HG03575 (cell line): ENCODE data around the gene UBE2E1.
"Not testable (repeated sequence)": the region's sequence is repeated elsewhere in the genome, so short reads cannot be mapped to it uniquely, and the experiment has no call there.

Experiments used
- ATAC-seq: cut with Tn5 transposase; IDR thresholded peaks from one replicate; pipeline ENCODE4 v1.9.1; 2021; ENCODE audit not compliant: unreplicated experiment, insufficient number of reproducible peaks, low FRiP score; ENCODE audit errors: extremely low read depth

UBE2E1 gene

DNA sequence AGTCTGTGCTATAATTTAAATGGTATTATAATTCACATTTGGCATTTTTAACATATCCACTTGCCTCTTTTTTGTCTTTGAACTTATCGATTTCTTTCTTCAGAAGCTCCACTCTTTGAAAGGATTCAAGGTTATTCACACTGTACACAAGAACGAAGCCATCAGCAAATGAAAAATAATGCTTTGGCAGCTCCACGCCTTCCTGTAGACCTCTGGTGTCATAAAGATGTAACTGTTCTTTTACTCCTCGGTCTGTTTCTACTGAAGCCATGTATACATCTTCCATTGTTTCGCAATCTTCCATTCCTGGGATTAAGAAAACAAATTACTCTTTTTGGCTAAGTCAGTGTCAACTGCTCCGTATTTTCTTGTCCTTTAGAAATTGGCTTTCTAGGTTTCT, 95.0 kb downstream of the UBE2E1 start:
- ATAC-seq = no peak

DNA sequence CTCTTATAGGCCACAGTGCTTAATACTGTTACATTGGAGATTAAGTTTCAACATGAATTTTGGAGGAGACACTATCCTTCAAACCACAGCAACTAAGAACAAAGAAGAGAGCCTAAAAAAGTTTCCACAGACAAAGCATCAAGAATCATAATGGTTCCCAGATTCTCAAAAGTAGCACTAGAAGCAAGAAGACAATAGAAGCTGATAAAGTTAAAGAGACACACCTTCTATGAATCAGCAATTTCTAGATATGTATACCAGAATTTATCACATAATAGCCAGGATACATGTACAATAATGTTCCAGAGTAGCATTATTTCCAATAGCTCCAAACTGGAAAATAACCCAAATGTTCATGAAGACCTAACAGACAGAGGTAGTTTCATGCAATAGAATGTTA, 98.8 kb downstream of the UBE2E1 start:
- no peak for ATAC-seq

DNA sequence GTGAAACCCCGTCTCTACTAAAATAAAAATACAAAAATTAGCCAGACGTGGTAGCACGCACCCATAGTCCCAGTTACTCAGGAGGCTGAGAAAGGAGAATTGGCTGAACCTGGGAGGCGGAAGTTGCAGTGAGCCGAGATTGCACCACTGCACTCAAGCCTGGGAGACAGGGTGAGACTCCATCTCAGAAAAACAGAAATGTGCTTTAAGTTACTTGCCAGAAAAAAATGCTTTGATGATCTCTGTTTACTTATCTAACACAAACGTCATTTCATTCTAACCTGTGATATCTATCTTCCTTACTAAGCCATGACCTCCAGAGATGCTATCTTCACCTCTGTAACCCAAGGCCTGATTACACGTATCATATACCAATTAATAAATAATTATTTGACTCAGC, 103.6 kb downstream of the UBE2E1 start:
- no peak for ATAC-seq

DNA sequence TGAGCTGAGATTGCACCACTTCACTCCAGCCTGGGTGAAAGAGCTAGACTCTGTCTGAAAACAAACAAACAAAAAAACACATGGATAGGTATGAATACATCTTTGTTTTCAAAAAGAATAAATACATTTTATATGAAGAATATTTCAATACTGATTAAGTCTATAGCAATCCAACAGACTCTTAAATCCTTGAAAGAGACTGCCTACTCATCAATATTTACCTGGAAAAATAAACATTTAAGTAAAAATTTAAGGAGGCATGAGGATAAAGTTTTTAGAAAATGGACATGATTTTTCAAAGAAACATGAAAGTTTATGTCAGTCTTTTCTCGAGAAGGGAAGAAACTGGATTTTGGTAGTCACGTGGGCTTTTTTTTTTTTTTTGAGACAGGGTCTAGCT, 105.6 kb downstream of the UBE2E1 start:
- no peak for ATAC-seq

DNA sequence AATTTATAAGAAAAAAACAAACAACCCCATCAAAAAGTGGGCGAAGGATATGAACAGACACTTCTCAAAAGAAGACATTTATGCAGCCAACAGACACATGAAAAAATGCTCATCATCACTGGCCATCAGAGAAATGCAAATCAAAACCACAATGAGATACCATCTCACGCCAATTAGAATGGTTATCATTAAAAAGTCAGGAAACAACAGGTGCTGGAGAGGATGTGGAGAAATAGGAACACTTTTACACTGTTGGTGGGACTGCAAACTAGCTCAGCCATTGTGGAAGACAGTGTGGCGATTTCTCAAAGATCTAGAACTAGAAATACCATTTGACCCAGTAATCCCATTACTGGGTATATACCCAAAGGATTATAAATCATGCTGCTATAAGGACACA, 106.6 kb downstream of the UBE2E1 start:
- ATAC-seq = not testable (repeated sequence)

DNA sequence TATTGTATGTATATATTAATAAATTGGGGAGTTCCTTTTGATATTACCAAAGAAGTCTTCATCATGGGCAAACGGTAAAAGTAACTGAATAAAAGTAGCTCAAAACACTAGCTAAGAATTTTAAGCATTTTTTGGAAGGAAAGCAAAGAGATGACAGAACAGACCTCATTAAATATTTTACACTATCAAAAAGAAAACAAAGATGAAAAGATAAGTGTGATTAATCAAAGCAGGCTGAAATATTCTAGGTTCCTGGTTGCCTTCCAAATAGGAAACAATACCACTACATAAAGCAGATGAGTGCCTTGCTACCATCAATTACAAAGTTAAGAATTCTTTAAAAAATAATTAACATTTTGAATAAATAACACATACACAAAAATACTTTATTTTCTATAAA, 107.4 kb downstream of the UBE2E1 start:
- ATAC-seq = no peak

DNA sequence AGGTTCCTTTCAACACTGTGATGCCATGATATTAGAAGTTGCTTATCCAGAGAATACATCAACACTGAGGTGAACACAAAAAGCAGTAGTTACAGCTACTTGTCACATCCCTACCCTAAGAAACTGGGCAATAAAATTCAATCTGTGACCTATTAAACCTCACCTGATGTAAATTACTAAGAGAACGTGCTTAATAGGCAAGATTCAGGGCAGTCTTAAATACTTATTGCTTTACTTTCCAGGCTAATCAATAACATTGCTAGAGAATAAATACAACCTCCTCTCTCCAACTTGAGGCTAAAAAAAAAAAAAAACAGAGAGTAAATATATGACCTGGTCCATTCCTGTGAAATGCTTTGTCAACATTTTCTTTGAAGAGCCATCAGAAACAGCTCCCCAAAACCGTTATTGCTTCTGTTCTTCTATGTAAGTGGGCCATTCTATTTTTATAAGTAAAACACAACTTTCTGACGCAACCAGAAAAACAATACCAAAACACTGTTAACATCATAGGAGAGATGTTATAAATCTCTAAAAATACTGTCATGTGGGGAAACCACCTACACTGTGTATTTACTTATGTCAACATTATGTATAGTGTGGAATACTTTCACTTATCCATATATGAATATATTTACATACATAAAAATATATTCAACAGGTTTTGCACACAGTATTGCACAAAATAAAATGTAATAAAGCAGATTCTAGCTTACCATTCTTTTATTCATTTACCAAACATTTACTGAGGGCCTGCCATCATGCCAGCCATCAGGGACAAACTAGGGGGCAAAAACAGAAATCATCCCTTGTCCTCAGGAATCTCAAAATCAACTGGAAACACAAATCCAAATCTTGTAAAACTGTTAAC, 108.4 kb downstream of the UBE2E1 start:
- ATAC-seq = no peak

DNA sequence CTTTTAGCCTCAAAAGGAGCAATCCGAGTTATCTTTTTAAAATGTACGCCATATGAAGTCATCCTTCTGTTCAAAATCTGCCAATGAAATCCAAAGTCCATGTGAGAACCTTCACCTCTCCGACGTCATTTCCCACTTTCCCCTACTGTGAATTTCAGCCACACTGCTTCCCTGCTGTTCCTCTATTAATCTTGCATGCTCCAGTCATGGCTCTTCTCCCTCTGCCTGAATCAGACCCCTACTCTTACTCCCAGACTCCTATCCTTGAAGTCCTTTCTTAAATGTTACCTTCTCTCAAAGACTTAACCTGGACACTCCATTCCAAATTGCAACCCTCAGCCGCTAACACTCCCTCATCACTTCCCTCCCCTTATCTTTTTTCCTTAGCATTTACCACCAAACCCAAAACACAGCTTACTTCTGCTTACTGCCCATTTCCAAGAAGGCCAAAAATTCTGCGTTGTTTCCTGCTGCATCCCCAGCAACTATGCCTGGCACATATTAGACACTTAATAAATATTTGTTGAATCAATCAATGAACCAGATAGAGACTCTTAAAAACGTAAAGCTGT, 109.9 kb downstream of the UBE2E1 start:
- no peak for ATAC-seq

DNA sequence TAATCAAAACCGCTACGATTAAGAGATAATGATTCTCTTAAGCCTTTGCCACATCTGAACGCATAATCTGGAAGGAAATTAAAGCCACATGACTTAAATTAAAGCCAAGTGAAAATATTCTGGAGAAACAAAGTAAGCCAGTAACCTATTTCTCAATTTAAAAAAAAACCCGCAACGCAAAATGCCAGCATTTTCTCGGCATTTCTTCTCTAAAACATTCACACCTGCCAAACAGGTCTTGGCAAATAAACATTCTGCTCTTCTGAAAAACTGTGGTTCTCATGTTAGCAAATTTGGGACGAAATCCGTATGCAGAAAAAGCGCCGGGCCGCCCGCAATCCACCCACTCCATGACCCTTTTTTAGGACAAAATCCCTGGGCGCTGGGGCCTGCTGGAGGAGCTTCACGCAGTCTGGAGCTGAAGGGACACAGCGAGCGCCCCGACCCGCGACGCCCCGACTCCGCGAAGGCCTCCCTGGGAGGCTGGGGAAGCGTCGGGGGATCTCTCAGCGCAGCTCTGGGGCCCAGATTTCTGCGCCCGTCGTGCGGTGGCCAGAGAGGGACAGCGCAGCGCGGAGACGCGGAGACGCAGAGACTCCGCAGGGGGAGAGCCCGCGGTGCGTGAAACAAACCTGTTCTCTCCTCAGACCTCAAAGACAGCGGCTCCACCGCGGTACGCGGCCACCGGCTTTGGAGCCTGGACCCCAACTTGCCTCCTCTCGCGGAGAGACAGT, 110.6 kb downstream of the UBE2E1 start:
- peak; percentile 24 for ATAC-seq

DNA sequence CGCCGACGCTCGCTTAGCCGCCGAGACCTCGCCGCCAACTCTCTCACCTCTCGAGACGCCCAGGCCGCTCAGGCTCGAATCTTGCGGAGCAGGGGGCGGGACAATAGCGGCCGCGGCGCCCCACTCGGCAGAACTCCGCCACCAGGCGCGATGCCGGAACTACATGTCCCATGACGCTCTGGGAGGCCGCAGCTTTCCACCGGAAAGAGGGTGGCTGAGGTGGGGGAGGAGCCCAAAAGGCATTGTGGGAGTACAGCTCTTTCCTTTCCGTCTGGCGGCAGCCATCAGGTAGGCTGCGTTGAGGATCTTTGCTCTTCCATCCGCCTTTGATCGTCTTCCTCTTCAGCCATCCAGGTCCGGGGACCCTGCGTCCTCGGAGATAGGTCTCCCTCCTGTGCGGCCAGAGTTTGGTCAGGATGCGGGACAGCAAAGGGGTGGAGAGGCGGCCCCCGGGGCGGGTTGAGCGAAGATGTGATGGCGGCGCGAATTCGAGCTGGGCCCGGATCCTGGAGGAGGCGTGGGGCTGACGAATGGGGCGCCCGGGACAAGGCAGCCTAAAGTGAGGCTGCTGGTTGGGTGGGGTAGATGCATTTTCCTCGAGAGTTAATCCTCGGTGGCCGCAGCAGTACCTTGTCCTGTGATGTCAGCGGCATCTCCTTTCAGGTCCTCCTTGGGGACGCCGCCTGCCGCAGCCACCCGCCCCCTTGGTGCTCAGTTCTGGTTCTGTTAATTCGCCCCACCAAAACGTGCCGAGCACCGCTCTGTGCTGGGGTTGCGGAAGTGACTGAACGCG, 111.3 kb downstream of the UBE2E1 start, which contains the start of the genes NKIRAS1 and RPL15:
NKIRAS1 (minus strand) TSS at position 105 of the 793 bp plus-strand sequence. CDS start 6,086 bp downstream, outside the sequence.
RPL15 (plus strand) TSS at position 247 of the 793 bp plus-strand sequence. CDS start 728 bp downstream, outside the sequence.
- peak; percentile 77 for ATAC-seq

DNA sequence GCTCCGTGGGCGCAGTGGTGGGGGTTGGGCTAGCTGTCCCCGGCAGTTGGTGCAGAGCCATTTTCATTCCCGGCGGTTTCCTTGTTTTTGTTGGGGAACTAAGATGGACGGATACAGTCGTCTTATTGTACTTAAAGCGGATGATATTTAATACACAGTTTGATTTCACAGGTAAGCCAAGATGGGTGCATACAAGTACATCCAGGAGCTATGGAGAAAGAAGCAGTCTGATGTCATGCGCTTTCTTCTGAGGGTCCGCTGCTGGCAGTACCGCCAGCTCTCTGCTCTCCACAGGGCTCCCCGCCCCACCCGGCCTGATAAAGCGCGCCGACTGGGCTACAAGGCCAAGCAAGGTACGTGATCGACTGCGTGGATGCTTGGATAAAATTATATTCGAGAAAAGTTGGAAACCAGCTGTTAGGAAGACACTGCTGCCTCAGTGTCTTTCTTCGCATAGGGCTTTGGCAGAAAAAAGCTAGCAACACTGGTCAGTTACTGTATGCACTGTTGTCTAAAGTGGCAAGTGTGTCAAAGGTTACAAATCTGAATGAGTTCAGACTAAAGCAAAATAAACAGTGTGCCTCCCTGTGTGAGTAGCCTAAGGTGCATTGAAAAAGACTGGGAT, 112.0 kb downstream of the UBE2E1 start:
- ATAC-seq = not testable (repeated sequence)

DNA sequence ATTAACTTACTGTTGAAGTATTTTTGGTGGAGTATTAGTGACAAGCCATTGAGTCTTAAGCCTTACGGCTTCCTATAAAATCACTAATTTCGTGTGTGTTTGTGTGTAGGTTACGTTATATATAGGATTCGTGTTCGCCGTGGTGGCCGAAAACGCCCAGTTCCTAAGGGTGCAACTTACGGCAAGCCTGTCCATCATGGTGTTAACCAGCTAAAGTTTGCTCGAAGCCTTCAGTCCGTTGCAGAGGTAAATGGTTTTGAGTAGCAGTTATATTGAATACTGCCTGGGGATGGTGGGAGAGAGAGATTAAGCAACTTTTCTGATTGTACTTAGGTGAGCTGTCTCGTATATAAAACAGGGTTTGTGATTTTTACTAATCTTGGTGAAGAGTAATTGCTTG, 112.6 kb downstream of the UBE2E1 start:
- ATAC-seq = not testable (repeated sequence)

DNA sequence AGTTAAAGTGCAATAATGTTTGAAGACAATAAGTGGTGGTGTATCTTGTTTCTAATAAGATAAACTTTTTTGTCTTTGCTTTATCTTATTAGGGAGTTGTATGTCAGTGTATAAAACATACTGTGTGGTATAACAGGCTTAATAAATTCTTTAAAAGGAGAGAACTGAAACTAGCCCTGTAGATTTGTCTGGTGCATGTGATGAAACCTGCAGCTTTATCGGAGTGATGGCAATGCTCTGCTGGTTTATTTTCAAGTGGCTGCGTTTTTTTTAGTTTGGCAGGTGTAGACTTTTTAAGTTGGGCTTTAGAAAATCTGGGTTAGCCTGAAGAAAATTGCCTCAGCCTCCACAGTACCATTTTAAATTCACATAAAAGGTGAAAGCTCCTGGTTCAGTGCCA, 113.9 kb downstream of the UBE2E1 start:
- no peak for ATAC-seq

DNA sequence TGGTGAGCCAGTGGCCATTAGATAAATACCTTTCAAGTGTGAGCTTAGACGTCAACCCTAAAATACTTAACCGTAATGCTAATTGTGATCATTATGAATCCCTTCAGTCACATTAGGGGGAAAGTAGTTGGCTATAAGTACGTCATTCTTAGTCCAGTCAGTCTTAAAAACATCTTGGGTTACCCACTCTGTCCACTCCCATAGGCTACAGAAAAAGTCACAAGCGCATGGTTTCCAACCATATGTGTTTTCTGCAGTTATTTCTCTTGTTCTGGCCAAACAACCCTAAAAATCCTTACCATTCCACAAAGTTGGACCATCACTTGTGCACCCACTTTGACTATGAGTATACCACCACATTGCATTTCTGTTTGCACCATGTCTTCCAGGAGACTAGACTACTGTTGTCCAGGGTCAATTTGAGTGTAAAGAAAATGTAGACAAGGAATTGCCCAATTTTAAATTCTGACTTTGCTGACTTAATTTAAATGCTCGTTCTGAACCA, 114.4 kb downstream of the UBE2E1 start:
- no peak for ATAC-seq

DNA sequence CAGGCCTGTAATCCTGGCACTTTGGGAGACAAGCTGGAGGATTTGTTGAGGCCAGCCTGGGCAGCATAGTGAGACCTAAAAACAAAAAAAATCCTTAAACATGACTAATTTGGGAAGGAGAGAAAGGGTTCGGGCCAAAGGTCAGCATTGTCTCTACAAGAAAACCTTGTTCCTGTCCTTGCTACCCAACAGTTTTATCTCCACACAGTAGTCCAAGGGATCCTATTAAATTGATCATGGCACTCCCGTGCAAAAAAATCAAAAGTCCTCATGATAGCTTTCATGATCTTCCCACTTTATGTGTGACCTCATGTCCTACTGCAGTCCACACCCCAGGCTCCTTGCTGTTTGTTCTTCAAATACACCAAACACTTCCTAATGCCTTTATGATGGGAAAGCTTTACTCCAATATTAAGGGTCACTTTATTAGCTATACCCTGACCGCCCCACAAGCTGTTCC, 115.3 kb downstream of the UBE2E1 start:
- no peak for ATAC-seq

DNA sequence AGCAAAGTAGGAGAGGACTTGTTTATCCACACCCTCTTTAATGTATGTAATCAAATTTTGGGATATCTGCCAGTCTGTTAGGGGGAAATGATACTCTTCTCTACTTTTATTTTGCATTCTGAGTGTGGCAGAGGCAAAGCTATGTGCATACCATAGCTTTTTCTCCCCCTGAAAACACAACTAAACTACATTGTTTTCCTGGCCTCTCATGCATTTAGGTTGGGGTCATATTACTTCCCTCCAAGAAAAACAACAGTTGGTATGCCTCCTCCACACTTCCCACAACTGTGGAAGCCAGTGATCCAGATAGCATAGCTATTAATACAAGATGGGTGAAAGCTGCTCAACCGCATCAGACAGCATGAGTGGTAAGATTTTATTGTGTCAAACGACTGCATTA, 118.0 kb downstream of the UBE2E1 start:
- ATAC-seq = no peak

DNA sequence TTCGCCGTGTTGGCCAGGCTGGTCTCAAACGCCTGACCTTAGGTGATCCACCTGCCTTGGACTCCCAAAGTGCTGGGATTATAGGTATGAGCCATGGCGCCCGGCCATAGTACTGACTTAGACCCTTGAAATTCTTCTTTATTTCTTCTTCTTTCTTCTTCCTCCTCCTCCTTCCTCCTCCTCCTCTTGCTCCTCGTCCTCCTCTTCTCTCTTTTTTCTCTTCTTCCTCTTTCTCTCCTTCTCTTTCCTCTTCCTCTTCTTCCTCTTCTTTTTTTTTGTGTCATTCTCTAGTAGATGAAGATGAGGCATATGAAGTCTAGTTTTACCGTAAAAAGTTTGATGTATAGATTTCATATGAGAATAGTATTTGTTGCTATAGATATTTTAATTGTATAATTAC, 120.5 kb downstream of the UBE2E1 start:
- no peak for ATAC-seq

DNA sequence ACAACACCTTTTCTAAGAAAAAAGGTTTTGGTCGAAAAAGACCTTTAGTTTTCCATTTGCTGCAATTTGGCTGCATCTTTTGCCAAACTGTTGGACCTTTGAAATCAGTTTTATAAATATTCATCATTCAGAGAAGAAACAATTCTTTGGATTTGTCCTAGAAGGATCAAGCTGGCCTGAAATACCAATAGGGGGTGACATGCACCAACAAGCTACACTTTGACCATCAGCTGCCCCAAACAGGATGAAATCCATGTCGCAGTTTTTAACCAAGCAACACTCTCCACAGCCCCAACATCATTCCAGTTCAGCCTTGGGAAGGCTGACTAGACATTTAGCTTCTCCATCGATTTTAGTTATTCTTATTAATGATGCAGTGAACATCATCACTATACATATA, 121.0 kb downstream of the UBE2E1 start:
- no peak for ATAC-seq
